Spleen (tissue), 7 donors: ENCODE measurements around the gene FANCL.

ENCODE experiments used
- POLR2A ChIP-seq, 3 donors: fragments of 450-650 bp; IDR thresholded peaks; one replicate each; pipeline ENCODE4 v1.5.1; 2017; ENCODE audit warnings: antibody characterized with exemption in 3 of 3, mild to moderate bottlenecking in 1 of 3
- TF ChIP-seq, protein P1 (sequence below), 11 experiments: fragments of 200-600 bp in 7 of 11; fragments of 450-650 bp in 4 of 11; sonication (generic) in 4 of 11; IDR thresholded peaks in 8 of 11; conservative IDR thresholded peaks in 3 of 11; 1 replicate in 7 of 11; 2 replicates in 4 of 11; pipeline versions ENCODE4 v1.4.0 to v1.8.0; 2016 to 2021; ENCODE audit warnings: antibody characterized with exemption in 11 of 11, inconsistent platforms in 4 of 11, mild to moderate bottlenecking in 1 of 11
- donor health status: DM: no; HTN: no; CAD: no; lungs with moderate emphysema.
- donor health status: DM: no; HTN: no; CAD: no.
- donor health status: DM: no; HTN: no; CAD: no.

DNA sequence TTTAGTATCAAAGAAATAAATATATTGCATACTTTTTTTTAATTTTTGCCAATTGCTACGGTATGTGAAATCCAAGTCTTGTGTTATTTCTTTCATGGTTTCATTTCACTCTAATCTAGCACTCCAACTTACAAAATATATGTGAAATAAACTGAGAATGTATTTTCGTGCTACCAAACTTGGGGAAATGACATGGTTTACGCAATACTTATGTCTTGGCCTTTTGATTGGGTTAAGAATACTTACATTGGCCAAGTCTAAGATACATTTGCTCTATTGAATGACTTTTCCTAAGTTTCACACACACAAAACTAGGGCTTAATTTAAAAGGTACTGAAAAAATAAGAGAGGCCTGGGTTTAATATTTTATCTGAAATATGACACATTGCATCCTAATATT lies 114.0 kb downstream of the FANCL start:
- TF ChIP-seq, protein P1, sequence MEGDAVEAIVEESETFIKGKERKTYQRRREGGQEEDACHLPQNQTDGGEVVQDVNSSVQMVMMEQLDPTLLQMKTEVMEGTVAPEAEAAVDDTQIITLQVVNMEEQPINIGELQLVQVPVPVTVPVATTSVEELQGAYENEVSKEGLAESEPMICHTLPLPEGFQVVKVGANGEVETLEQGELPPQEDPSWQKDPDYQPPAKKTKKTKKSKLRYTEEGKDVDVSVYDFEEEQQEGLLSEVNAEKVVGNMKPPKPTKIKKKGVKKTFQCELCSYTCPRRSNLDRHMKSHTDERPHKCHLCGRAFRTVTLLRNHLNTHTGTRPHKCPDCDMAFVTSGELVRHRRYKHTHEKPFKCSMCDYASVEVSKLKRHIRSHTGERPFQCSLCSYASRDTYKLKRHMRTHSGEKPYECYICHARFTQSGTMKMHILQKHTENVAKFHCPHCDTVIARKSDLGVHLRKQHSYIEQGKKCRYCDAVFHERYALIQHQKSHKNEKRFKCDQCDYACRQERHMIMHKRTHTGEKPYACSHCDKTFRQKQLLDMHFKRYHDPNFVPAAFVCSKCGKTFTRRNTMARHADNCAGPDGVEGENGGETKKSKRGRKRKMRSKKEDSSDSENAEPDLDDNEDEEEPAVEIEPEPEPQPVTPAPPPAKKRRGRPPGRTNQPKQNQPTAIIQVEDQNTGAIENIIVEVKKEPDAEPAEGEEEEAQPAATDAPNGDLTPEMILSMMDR (IDR thresholded peaks at IDR 0.05 in 8 of 11, conservative IDR thresholded peaks at IDR 0.05 in 3 of 11), result no peak
- TF ChIP-seq POLR2A (IDR thresholded peaks at IDR 0.05), result no peak
